ENCODE results near the gene PHYKPL. TPM values are rescaled to one million over a fixed set of nuclear protein-coding genes. Genes with fewer than 3 reads are reported as not detected.
A peak's percentile ranks its signal among the peaks of the same experiment; 100 is the strongest.

PHYKPL gene
- total and polyA plus RNA-seq, 2 of the 13 experiments (the other 11 are each of a cell fraction or from before 2014, with no cell fraction given): 18.0 to 78.6 TPM

DNA sequence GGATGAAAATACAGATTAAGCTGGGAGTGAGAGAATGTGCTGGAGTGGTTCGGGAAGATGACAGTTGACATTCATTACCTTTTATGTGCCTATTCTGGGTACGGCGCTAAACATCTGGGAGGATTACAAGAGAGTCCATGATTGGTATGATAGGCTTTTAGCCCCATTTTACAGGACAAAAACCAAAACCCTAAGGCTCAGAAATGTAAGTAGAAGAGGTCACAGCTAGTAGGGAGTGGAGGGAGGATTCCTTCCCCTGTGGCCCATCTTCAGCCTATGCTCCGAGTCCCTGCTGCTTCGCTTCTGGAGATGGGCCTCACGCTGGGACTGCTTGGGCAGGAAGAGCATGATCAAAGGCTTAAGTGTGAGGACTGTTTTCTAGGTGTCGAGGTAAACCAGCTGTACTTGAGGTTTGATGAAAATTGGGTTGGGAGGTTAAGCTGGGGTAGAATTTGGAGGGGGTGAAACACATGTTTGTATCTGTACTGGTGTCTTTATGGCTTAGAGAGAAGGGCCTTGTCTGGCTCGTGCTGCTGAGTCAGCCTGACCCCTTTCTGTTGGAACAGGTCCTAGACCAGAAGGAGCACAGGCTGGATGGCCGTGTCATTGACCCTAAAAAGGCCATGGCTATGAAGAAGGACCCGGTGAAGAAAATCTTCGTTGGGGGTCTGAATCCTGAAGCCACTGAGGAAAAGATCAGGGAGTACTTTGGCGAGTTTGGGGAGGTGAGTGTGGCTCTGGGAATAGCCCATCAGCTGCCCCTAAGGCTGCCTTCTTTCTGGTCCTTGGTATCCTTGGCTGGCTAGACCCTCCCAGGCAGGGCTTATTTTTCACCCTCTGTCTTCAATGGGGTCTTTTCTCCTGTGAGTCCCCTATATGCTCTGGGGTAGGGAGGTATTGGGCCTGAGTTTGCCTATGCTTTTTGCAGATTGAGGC lies 26.2 kb downstream of the PHYKPL start (continued):
- TF ChIP-seq, protein P1, sequence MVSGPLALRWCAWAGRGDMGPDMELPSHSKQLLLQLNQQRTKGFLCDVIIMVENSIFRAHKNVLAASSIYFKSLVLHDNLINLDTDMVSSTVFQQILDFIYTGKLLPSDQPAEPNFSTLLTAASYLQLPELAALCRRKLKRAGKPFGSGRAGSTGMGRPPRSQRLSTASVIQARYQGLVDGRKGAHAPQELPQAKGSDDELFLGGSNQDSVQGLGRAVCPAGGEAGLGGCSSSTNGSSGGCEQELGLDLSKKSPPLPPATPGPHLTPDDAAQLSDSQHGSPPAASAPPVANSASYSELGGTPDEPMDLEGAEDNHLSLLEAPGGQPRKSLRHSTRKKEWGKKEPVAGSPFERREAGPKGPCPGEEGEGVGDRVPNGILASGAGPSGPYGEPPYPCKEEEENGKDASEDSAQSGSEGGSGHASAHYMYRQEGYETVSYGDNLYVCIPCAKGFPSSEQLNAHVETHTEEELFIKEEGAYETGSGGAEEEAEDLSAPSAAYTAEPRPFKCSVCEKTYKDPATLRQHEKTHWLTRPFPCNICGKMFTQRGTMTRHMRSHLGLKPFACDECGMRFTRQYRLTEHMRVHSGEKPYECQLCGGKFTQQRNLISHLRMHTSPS (CRISPR knock-in tag; IDR thresholded peaks at IDR 0.05; ENCODE audit: low read depth): no peak
- TF ChIP-seq CEBPB (IDR thresholded peaks at IDR 0.05; ENCODE audit: borderline replicate concordance, low read depth, low read length): no peak
- no peak for TF ChIP-seq RORA (CRISPR knock-in tag; IDR thresholded peaks at IDR 0.05)
- TF ChIP-seq ZNF670 (CRISPR knock-in tag; IDR thresholded peaks at IDR 0.05; ENCODE audit: borderline replicate concordance): no peak
- 0 out of 2 replicates have a peak, but pooled peaks have one; percentile 47 for TF ChIP-seq ATF7-NPFF (CRISPR knock-in tag; IDR thresholded peaks at IDR 0.05; ENCODE audit: low read depth)
- no peak for TF ChIP-seq ZBTB7B (CRISPR knock-in tag; IDR thresholded peaks at IDR 0.05)
- no peak for TF ChIP-seq CHCHD3 (CRISPR knock-in tag; IDR thresholded peaks at IDR 0.05)
- TF ChIP-seq RBM22 (optimal IDR thresholded peaks at IDR 0.05; ENCODE audit: low read length): no peak
- TF ChIP-seq ZNF577 (CRISPR knock-in tag; IDR thresholded peaks at IDR 0.05; ENCODE audit: borderline replicate concordance, low read depth): no peak
- TF ChIP-seq, protein P2, sequence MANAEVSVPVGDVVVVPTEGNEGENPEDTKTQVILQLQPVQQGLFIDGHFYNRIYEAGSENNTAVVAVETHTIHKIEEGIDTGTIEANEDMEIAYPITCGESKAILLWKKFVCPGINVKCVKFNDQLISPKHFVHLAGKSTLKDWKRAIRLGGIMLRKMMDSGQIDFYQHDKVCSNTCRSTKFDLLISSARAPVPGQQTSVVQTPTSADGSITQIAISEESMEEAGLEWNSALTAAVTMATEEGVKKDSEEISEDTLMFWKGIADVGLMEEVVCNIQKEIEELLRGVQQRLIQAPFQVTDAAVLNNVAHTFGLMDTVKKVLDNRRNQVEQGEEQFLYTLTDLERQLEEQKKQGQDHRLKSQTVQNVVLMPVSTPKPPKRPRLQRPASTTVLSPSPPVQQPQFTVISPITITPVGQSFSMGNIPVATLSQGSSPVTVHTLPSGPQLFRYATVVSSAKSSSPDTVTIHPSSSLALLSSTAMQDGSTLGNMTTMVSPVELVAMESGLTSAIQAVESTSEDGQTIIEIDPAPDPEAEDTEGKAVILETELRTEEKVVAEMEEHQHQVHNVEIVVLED (CRISPR knock-in tag; IDR thresholded peaks at IDR 0.05; ENCODE audit: borderline replicate concordance): no peak
- TF ChIP-seq FOSL2 (CRISPR knock-in tag; IDR thresholded peaks at IDR 0.05): no peak
- TF ChIP-seq NR2F6 (IDR thresholded peaks at IDR 0.05): no peak
- no peak for TF ChIP-seq NR2F6 (CRISPR knock-in tag; IDR thresholded peaks at IDR 0.05)
- no peak for TF ChIP-seq ZBTB1 (CRISPR knock-in tag; IDR thresholded peaks at IDR 0.05; ENCODE audit: borderline replicate concordance)
- TF ChIP-seq, protein P3, sequence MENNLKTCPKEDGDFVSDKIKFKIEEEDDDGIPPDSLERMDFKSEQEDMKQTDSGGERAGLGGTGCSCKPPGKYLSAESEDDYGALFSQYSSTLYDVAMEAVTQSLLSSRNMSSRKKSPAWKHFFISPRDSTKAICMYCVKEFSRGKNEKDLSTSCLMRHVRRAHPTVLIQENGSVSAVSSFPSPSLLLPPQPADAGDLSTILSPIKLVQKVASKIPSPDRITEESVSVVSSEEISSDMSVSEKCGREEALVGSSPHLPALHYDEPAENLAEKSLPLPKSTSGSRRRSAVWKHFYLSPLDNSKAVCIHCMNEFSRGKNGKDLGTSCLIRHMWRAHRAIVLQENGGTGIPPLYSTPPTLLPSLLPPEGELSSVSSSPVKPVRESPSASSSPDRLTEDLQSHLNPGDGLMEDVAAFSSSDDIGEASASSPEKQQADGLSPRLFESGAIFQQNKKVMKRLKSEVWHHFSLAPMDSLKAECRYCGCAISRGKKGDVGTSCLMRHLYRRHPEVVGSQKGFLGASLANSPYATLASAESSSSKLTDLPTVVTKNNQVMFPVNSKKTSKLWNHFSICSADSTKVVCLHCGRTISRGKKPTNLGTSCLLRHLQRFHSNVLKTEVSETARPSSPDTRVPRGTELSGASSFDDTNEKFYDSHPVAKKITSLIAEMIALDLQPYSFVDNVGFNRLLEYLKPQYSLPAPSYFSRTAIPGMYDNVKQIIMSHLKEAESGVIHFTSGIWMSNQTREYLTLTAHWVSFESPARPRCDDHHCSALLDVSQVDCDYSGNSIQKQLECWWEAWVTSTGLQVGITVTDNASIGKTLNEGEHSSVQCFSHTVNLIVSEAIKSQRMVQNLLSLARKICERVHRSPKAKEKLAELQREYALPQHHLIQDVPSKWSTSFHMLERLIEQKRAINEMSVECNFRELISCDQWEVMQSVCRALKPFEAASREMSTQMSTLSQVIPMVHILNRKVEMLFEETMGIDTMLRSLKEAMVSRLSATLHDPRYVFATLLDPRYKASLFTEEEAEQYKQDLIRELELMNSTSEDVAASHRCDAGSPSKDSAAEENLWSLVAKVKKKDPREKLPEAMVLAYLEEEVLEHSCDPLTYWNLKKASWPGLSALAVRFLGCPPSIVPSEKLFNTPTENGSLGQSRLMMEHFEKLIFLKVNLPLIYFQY (CRISPR knock-in tag; IDR thresholded peaks at IDR 0.05; ENCODE audit: borderline replicate concordance): no peak
- TF ChIP-seq, protein P4, sequence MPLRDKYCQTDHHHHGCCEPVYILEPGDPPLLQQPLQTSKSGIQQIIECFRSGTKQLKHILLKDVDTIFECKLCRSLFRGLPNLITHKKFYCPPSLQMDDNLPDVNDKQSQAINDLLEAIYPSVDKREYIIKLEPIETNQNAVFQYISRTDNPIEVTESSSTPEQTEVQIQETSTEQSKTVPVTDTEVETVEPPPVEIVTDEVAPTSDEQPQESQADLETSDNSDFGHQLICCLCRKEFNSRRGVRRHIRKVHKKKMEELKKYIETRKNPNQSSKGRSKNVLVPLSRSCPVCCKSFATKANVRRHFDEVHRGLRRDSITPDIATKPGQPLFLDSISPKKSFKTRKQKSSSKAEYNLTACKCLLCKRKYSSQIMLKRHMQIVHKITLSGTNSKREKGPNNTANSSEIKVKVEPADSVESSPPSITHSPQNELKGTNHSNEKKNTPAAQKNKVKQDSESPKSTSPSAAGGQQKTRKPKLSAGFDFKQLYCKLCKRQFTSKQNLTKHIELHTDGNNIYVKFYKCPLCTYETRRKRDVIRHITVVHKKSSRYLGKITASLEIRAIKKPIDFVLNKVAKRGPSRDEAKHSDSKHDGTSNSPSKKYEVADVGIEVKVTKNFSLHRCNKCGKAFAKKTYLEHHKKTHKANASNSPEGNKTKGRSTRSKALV (CRISPR knock-in tag; IDR thresholded peaks at IDR 0.05): no peak
- TF ChIP-seq SSRP1 (CRISPR knock-in tag; IDR thresholded peaks at IDR 0.05): 0 out of 2 replicates have a peak, but pooled peaks have one; percentile 26
- no peak for TF ChIP-seq RAD51 (IDR thresholded peaks at IDR 0.05; ENCODE audit: borderline replicate concordance)
- TF ChIP-seq XRCC5 (optimal IDR thresholded peaks at IDR 0.05; ENCODE audit: low read length): no peak
- 0 out of 2 replicates have a peak, but pooled peaks have one; percentile 20 for TF ChIP-seq ZNF605 (CRISPR knock-in tag; IDR thresholded peaks at IDR 0.05)
- peak in 1 of 2 experiments; percentile 17; a peak in 1 of 4 replicates for TF ChIP-seq POLR2A (IDR thresholded peaks at IDR 0.05; ENCODE audit: insufficient read depth in 1 of 2, low read depth in 2 of 2, low read length in 2 of 2)
